Right renal cortex interstitium (tissue), 3 donors: ENCODE measurements around the gene PGBD5. TPM values are rescaled to one million over a fixed set of nuclear protein-coding genes. Genes with fewer than 3 reads are reported as not detected.

Experiments
- DNase-seq, 3 donors: peaks; one replicate each; pipeline ENCODE4 v3.0.0-alpha.2; 2013; ENCODE audit warnings: low read depth in 3 of 3, low spot score in 2 of 3
- polyA plus RNA-seq, 3 donors: library from polyadenylated mRNA; unstranded; fragments of 120-200 nt; gene quantifications; one replicate each; pipeline ENCODE4 v1.2.1, GENCODE V29; 2013; ENCODE audit not compliant: insufficient read length in 3 of 3

Gene PGBD5
- polyA plus RNA-seq, 3 donors = 6.0 to 7.2 (median 6.5) TPM

GRCh38 chr1:230286166-230286889, 139.8 kb downstream of the PGBD5 start:
- DNase-seq = no peak

- DNase-seq = no peak
These were observed 140.8 kb downstream of the PGBD5 start for GRCh38 chr1:230285351-230285750.

- no peak for DNase-seq
These were observed 141.2 kb downstream of the PGBD5 start for GRCh38 chr1:230284891-230285290.

GRCh38 chr1:230283678-230284077, 142.5 kb downstream of the PGBD5 start:
- no peak for DNase-seq

- no peak for DNase-seq
These were observed 144.0 kb downstream of the PGBD5 start for GRCh38 chr1:230282157-230282556.

GRCh38 chr1:230281556-230281955, 144.6 kb downstream of the PGBD5 start:
- DNase-seq = no peak

GRCh38 chr1:230280906-230281413, 145.2 kb downstream of the PGBD5 start:
- DNase-seq = no peak

GRCh38 chr1:230280054-230280795, 145.9 kb downstream of the PGBD5 start:
- DNase-seq = no peak

GRCh38 chr1:230279583-230279945, 146.6 kb downstream of the PGBD5 start:
- DNase-seq = no peak

GRCh38 chr1:230278871-230279582, 147.1 kb downstream of the PGBD5 start:
- no peak for DNase-seq

- DNase-seq = no peak
These were observed 147.8 kb downstream of the PGBD5 start for GRCh38 chr1:230278376-230278775.

GRCh38 chr1:230277201-230278025, 148.7 kb downstream of the PGBD5 start:
- DNase-seq = no peak

GRCh38 chr1:230276401-230276800, 149.7 kb downstream of the PGBD5 start:
- no peak for DNase-seq

- no peak for DNase-seq
These were observed 151.9 kb downstream of the PGBD5 start for GRCh38 chr1:230274254-230274653.

- no peak for DNase-seq
These were observed 152.9 kb downstream of the PGBD5 start for GRCh38 chr1:230273141-230273710.

GRCh38 chr1:230272557-230272956, 153.6 kb downstream of the PGBD5 start:
- no peak for DNase-seq

GRCh38 chr1:230271300-230272035, 154.7 kb downstream of the PGBD5 start:
- no peak for DNase-seq

- no peak for DNase-seq
These were observed 155.4 kb downstream of the PGBD5 start for GRCh38 chr1:230270559-230271281.

GRCh38 chr1:230270185-230270558, 156.0 kb downstream of the PGBD5 start:
- DNase-seq = no peak
